ENCODE results near the gene SLC25A47.
"Not testable (repeated sequence)": the region's sequence is repeated elsewhere in the genome, so short reads cannot be mapped to it uniquely, and the experiment has no call there.

Gene SLC25A47

GRCh38 chr14:100336618-100337530 lies 13.7 kb downstream of the SLC25A47 start:
- DNase-seq = no peak
- Histone ChIP-seq H3K4me3 (ENCODE audit: low read depth, low read length) (no peak overlapping the region), H3K9me3 (ENCODE audit: severe bottlenecking) (no peaks in the 10 kb centered on the region), H3K27ac (no peak overlapping the region), H3K27me3 (ENCODE audit: insufficient read depth, low read depth, severe bottlenecking) (no peaks in the 10 kb centered on the region), H3K36me3 (peaks cover 17% of the 10 kb centered on the region)
- no peak for TF ChIP-seq CTCF (IDR thresholded peaks at IDR 0.05; ENCODE audit: low read depth, low read length)

GRCh38 chr14:100339766-100340422 lies 16.8 kb downstream of the SLC25A47 start:
- no peak for DNase-seq
- TF ChIP-seq CTCF (IDR thresholded peaks at IDR 0.05; ENCODE audit: low read depth, low read length) = no peak
- Histone ChIP-seq H3K27ac (no peak overlapping the region), H3K27me3 (ENCODE audit: insufficient read depth, low read depth, severe bottlenecking) (no peaks in the 10 kb centered on the region), H3K4me3 (ENCODE audit: low read depth, low read length) (no peak overlapping the region), H3K36me3 (peaks cover 20% of the 10 kb centered on the region), H3K9me3 (ENCODE audit: severe bottlenecking) (no peaks in the 10 kb centered on the region)

DNA sequence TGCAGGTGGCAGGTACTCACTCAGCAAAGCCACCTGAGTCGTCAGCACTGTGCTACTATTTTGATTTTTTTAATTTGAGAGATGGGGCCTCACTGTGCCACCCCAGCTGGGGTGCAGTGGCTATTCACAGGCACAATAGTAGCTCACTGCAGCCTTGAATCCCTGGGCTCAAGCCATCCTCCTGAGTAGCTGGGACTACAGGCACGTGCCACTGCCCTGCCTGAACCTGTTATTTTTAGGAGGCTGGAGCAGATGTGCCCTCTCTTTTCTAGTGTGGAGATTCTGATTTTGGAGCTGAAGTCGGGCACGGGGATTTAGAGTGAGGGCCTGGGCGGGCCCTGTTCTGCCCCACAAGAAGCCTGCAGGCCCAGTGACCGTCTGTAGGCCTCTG lies 17.3 kb downstream of the SLC25A47 start:
- DNase-seq = no peak
- TF ChIP-seq CTCF (IDR thresholded peaks at IDR 0.05; ENCODE audit: low read depth, low read length) = no peak
- no peak overlapping the region for H3K27ac ChIP-seq
- no peaks in the 10 kb centered on the region for H3K9me3 ChIP-seq (ENCODE audit: severe bottlenecking)
- no peaks in the 10 kb centered on the region for H3K27me3 ChIP-seq (ENCODE audit: insufficient read depth, low read depth, severe bottlenecking)
- H3K4me3 ChIP-seq (ENCODE audit: low read depth, low read length) = no peak overlapping the region
- peaks cover 20% of the 10 kb centered on the region for H3K36me3 ChIP-seq

DNA sequence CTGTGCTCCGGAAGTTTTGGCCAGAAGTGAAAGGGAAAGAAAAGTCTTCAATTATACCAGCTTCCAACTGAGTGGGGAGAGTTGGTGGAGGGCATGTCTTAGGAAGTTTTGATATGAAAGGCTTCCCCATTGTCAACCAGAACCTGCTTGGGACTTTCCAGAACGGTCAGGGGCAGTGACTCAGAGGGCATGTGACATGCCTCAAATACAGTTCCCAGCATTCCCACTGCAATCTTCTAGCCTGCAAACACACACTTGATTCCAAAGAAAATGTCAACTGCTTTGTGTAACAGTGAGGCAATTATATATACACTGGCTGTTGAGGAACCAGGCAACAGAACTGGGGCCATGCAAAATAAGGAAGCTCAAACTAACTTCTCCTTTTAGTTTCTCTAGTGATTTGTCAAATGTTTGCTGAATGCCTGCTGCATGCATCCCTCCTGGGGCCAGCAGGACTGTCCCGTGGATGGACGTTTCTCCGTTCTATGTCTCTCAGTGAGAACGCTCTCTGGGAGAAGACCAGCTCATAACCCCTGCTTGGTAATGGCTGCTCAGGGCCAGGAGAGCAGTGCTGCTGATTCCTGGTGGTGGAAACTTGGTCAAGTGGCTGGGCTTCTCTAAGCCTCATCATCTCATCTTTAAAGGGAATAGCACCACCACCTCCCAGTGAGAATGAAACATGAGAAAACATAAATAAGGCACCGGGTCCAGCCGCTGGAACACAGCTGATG lies 18.3 kb downstream of the SLC25A47 start:
- TF ChIP-seq CTCF (IDR thresholded peaks at IDR 0.05; ENCODE audit: low read depth, low read length) = no peak
- Histone ChIP-seq H3K4me3 (ENCODE audit: low read depth, low read length) (no peak overlapping the region), H3K36me3 (peaks cover 28% of the 10 kb centered on the region), H3K27ac (no peak overlapping the region), H3K27me3 (ENCODE audit: insufficient read depth, low read depth, severe bottlenecking) (no peaks in the 10 kb centered on the region), H3K9me3 (ENCODE audit: severe bottlenecking) (no peaks in the 10 kb centered on the region)
- no peak for DNase-seq

DNA sequence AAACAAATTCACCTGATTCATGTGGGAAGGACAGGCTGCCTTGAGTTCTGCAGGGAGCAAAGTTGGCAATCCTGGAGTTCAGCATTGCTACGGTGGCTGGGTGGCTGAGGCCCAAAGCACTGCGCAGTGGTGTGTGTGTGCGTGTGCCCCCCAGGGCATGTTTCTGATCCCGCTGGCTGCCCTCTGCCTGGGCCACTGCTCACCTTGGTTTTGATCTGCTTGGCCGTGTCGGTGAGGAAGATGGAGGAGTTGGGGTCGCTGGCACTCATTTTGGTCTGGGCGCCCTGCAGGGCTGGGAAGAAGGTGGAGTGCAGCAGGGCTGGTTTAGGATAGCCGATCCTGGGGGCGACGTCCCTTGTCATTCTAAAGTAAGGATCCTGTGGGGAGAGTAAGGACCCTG lies 19.1 kb downstream of the SLC25A47 start:
- no peak overlapping the region for H3K4me3 ChIP-seq (ENCODE audit: low read depth, low read length)
- peaks cover 26% of the 10 kb centered on the region for H3K36me3 ChIP-seq
- TF ChIP-seq CTCF (IDR thresholded peaks at IDR 0.05; ENCODE audit: low read depth, low read length) = no peak
- no peak overlapping the region for H3K27ac ChIP-seq
- H3K27me3 ChIP-seq (ENCODE audit: insufficient read depth, low read depth, severe bottlenecking) = no peaks in the 10 kb centered on the region
- DNase-seq = no peak
- H3K9me3 ChIP-seq (ENCODE audit: severe bottlenecking) = no peaks in the 10 kb centered on the region

- DNase-seq; H3K27me3 ChIP-seq (ENCODE audit: insufficient read depth, low read depth, severe bottlenecking); H3K4me3 ChIP-seq (ENCODE audit: low read depth, low read length); H3K27ac ChIP-seq; H3K9me3 ChIP-seq (ENCODE audit: severe bottlenecking): not testable (repeated sequence)
- peaks cover 26% of the 10 kb centered on the region for H3K36me3 ChIP-seq
These were observed 19.7 kb downstream of the SLC25A47 start for GRCh38 chr14:100342826-100343225.

- not testable (repeated sequence) for DNase-seq; H3K27me3 ChIP-seq (ENCODE audit: insufficient read depth, low read depth, severe bottlenecking); H3K4me3 ChIP-seq (ENCODE audit: low read depth, low read length); H3K9me3 ChIP-seq (ENCODE audit: severe bottlenecking); H3K27ac ChIP-seq
- peaks cover 27% of the 10 kb centered on the region for H3K36me3 ChIP-seq
These were observed 21.5 kb downstream of the SLC25A47 start for GRCh38 chr14:100344657-100345056.

All from WERI-Rb-1 (cell line).